ENCODE results near the gene RFX3.

RFX3 gene

DNA sequence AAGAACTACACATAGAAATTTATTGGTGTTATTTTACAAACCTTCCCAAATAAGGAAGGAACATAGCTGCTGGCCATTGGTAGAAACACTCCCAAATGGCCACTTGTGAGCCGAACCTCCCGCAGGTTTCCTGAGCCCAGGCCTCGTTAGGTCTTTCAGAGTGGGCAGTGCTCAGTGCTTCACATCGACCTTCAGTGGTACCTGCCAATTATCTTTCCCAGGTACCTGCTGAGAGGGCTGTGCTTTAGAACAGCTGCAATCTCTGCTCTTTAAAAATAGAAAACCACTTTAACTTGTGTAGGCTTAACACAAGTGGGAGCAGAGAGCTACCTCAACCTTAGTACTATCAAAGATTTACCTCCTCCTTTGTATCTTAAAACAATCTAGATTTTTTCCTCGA lies 334.1 kb downstream of the RFX3 start:
- DNase-seq: no peak

- DNase-seq: no peak
Observed at GRCh38 chr9:3189113-3189861, 336.5 kb downstream of the RFX3 start.

- DNase-seq: no peak
Observed at GRCh38 chr9:3186751-3187150, 339.1 kb downstream of the RFX3 start.

- DNase-seq: peak in 2 of 5 donors; percentile 5 to 38
Observed at GRCh38 chr9:3181049-3181953, 344.5 kb downstream of the RFX3 start.

DNA sequence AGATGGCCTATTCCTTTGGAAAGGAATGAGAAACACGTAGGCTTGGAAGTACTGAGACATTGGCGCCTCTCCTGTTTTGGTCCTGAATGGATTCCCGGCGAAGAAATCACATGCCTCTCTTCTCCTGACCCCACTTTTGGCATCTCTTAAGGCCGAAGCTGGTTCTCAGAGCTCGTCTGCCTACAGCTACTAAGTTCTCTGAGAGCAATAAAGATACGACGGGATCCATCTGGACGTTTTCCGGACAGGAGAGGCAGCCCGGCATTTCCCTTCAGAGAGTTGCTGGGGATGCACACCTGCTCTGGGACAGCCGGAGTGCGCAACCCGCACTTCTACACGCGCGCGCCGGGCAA lies 345.1 kb downstream of the RFX3 start:
- no peak for DNase-seq

DNA sequence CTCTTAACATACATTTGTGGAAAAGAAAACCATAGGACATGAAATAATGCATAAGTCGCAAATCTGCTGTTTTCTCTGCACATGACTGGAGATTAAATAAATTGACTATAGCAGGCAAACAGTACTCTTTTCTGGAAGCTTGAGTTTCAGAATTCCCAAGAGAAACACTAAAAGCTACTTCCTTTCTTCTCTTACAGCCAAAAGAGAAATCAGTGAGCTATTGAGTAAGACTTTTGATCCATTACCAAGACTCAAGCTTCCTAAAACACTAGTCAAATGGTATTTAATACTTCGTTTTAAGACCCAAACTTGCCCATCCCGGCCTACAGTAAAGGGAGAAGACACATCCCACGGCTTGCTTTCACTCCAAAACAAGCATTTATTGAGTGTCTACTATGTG lies 346.1 kb downstream of the RFX3 start:
- no peak for DNase-seq

DNA sequence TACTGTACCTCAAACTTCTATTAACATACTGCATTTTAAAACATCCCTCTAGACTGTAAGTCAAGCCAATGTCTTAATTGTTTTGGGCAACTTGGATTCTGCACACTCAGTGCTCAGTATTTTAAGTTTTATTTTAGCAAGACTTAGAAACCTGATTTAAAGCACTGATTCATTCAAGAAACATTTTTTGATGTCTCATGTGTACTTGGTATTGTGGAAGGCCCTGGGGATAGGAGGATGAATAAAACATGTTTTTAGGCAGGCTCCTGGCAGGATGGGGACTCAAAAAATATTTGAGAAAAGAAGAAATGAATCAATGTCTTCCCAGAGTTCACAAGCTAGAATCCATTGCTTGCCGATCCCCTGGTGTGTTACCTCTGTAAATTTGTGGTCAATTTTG lies 347.9 kb downstream of the RFX3 start:
- no peak for DNase-seq

DNA sequence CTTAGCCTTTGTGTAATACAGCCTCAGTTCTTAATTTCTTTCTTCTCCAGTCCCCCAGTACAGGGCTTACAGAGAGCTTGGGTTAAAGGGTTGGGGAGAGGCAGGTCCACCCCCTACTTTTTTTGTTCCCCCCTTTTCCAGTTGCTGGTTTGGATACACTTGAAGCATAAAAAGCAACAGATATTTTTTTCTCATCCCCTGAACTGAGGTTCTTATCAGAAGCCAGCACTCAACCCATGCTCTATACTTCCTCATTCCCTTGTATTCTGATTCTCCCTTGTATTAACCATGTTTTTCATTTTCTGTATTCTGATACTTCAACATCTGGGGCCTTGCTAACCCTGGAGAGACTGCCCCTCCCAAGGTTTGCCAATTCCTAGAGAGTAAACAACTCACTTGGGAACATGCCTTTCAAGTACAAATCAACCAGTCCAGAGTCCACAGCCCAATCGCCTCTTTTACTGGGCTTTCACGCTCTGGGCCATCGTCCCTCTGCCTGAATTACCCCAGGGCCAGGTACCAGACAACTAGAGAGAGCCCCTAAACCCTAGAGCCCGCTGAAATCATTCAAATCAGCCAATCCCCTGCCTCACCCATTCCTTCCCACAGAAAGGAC lies 348.5 kb downstream of the RFX3 start:
- DNase-seq: no peak

DNA sequence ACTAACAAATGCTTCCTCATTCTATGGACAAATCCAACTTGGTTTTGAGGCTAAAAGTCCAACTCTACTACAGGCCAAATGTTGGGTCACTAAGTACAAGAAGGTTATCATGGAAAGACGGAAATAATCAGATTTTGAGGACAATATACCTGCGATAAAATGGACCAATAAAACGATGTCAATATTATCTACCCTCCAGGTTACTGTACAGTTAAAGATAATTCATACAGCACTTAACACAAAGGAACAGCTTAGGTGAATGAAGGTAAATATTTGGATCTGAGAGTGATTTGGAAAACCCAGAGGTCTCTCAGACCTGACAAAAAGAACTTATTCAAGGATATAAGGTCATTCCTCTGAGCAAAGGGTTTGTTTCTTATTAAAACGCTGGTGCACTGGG lies 352.4 kb downstream of the RFX3 start:
- no peak for DNase-seq

- DNase-seq: no peak
Observed at GRCh38 chr9:3170819-3171218, 355.0 kb downstream of the RFX3 start.

Measured in T-helper 1 cell (primary cell).